Muscle layer of colon (tissue), 2 donors: Measurements from ENCODE around the gene FGB.

Experiments used
- H3K27ac ChIP-seq: one replicate; pipeline ENCODE4 v1.7.0; 2013; ENCODE audit warnings: low read depth, mild to moderate bottlenecking, low read length, moderate library complexity
- H3K27me3 ChIP-seq, 2 donors: one replicate each; pipeline ENCODE4 v1.7.0; 2013; ENCODE audit warnings: low read length in 2 of 2, mild to moderate bottlenecking in 2 of 2; ENCODE audit not compliant: insufficient read depth in 2 of 2, control insufficient read depth in 1 of 2
- H3K36me3 ChIP-seq: one replicate; pipeline ENCODE4 v1.7.0; 2013; ENCODE audit warnings: mild to moderate bottlenecking, low read length; ENCODE audit not compliant: insufficient read depth
- H3K4me1 ChIP-seq: one replicate; pipeline ENCODE4 v1.7.0; 2013; ENCODE audit warnings: mild to moderate bottlenecking, low read length; ENCODE audit not compliant: insufficient read depth
- H3K4me3 ChIP-seq, 2 donors: one replicate each; pipeline ENCODE4 v1.7.0; 2013; ENCODE audit warnings: low read length in 2 of 2, low read depth in 1 of 2, mild to moderate bottlenecking in 1 of 2, moderate library complexity in 1 of 2
- H3K9ac ChIP-seq: one replicate; pipeline ENCODE4 v1.7.0; 2013; ENCODE audit warnings: low read length
- H3K9me3 ChIP-seq: one replicate; pipeline ENCODE4 v1.7.0; 2013; ENCODE audit warnings: mild to moderate bottlenecking, low read length
- donor health status: abdominal sarcoma.
- donor health status: Adenocarcinoma of cecum.

The FGB gene

DNA sequence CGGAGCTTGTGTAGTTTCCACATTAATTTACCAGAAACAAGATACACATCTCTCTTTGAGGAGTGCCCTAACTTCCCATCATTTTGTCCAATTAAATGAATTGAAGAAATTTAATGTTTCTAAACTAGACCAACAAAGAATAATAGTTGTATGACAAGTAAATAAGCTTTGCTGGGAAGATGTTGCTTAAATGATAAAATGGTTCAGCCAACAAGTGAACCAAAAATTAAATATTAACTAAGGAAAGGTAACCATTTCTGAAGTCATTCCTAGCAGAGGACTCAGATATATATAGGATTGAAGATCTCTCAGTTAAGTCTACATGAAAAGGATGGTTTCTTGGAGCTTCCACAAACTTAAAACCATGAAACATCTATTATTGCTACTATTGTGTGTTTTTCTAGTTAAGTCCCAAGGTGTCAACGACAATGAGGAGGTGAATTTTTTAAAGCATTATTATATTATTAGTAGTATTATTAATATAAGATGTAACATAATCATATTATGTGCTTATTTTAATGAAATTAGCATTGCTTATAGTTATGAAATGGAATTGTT, at the start of gene FGB:
TSS of gene FGB (plus strand) at position 315 of the 558 bp plus-strand sequence. CDS start at position 323, 8 bp downstream.
- H3K27me3 ChIP-seq = no peaks in the 10 kb centered on the region
- no peak within 1 kb of the TSS for H3K27ac ChIP-seq
- no peaks in the 10 kb centered on the region for H3K36me3 ChIP-seq
- H3K4me1 ChIP-seq = no peaks in the 10 kb centered on the region
- H3K4me3 ChIP-seq = no peak within 1 kb of the TSS
- no peaks in the 10 kb centered on the region for H3K9me3 ChIP-seq
- no peak within 1 kb of the TSS for H3K9ac ChIP-seq

- Histone ChIP-seq H3K27me3 (no peaks in the 10 kb centered on the region), H3K4me3 (no peak overlapping the region), H3K9ac (no peak overlapping the region), H3K36me3 (no peaks in the 10 kb centered on the region), H3K27ac (no peak overlapping the region), H3K9me3 (no peaks in the 10 kb centered on the region), H3K4me1 (no peaks in the 10 kb centered on the region)
Observed at GRCh38 chr4:154516318-154517029, 46.3 kb upstream of the FGB start.

DNA sequence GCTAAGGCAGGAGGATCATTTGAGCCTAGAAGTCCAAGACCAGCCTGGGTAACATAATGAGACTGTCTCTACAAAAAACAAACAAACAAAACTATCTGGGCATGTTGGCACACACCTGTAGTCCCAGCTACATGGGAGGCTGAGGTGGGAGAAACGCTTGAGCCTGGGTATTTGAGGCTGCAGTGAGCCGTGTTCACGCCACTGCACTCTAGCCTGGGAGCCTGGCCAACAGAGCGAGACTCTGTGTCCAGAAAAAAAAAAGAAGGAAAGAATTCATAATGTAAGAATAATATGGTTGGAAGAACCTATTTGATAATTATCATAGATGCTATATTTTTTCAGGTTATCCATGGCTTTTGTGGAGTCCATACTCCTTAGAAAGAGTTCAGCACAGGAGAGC, 45.2 kb upstream of the FGB start:
- no peak overlapping the region for H3K9ac ChIP-seq
- H3K36me3 ChIP-seq = no peaks in the 10 kb centered on the region
- no peak overlapping the region for H3K4me3 ChIP-seq
- H3K9me3 ChIP-seq = no peaks in the 10 kb centered on the region
- H3K27ac ChIP-seq = no peak overlapping the region
- H3K27me3 ChIP-seq = no peaks in the 10 kb centered on the region
- no peaks in the 10 kb centered on the region for H3K4me1 ChIP-seq

DNA sequence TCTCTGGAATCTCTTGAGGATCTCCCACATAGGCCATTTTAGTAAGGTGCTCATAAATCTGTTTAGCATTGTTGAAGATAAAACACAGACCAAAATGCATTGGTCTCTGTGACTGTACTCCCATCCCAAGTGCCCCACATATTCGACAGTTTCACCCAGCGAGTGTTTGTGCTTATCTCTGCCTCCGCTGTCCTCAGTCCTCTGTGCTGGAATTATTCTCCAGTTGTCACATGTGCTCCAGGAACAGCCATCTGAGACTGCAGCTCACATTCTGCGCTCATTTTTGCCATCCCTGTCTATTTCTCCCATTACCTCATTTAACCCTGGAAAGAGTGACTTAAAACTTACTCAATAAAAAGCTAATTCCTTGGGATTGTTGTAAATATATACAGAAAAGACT, 43.6 kb upstream of the FGB start:
- Histone ChIP-seq H3K27ac (no peak overlapping the region), H3K36me3 (no peaks in the 10 kb centered on the region), H3K9me3 (no peaks in the 10 kb centered on the region), H3K27me3 (no peaks in the 10 kb centered on the region), H3K4me3 (no peak overlapping the region), H3K9ac (no peak overlapping the region), H3K4me1 (no peaks in the 10 kb centered on the region)

DNA sequence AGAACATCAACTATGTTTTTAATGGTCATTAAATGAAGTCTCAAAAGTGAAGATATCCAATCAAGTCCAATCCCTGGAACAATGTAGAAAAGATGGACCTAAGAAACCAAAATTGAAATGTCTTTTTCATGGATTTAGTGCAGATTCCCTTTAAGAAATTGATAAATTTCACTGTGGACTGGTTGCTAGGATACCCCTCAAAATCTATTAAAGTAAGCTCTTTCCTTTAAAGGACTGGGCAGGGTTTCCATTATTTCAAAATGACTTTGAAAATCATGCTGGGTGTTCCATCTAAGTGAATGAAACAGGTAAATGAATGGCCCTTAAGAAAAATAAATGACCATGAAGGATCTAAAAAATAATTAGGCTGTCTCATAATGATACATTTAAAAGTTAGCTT, 41.2 kb upstream of the FGB start:
- Histone ChIP-seq H3K9me3 (no peaks in the 10 kb centered on the region), H3K27ac (no peak overlapping the region), H3K4me3 (no peak overlapping the region), H3K4me1 (no peaks in the 10 kb centered on the region), H3K27me3 (no peaks in the 10 kb centered on the region), H3K9ac (no peak overlapping the region), H3K36me3 (no peaks in the 10 kb centered on the region)

DNA sequence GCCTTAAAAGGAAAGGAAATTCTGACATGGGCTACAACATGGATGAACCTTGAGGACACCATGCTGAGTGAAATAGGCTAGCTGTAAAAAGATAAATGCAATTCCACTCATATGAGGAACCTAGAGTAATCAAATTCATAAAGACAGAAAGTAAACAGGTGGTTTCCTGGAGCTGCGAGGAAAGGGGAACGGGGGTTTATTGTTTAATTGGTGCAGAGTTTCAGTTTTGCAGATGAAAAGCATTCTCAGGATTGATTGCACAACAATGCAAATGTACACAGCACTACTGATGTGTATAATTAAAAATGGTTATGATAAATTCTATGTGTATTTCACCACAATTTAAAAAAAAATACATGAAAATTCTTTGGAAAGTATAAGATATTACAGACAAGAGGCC, 36.7 kb upstream of the FGB start:
- no peaks in the 10 kb centered on the region for H3K36me3 ChIP-seq
- no peak overlapping the region for H3K9ac ChIP-seq
- peaks cover 10% of the 10 kb centered on the region for H3K4me1 ChIP-seq
- H3K4me3 ChIP-seq = no peak overlapping the region
- H3K27me3 ChIP-seq = no peaks in the 10 kb centered on the region
- H3K27ac ChIP-seq = no peak overlapping the region
- H3K9me3 ChIP-seq = no peaks in the 10 kb centered on the region

GRCh38 chr4:154527308-154527707, 35.5 kb upstream of the FGB start:
- H3K4me3 ChIP-seq = no peak overlapping the region
- no peaks in the 10 kb centered on the region for H3K27me3 ChIP-seq
- no peaks in the 10 kb centered on the region for H3K9me3 ChIP-seq
- no peak overlapping the region for H3K27ac ChIP-seq
- H3K36me3 ChIP-seq = no peaks in the 10 kb centered on the region
- no peak overlapping the region for H3K9ac ChIP-seq
- H3K4me1 ChIP-seq = peaks cover 10% of the 10 kb centered on the region

DNA sequence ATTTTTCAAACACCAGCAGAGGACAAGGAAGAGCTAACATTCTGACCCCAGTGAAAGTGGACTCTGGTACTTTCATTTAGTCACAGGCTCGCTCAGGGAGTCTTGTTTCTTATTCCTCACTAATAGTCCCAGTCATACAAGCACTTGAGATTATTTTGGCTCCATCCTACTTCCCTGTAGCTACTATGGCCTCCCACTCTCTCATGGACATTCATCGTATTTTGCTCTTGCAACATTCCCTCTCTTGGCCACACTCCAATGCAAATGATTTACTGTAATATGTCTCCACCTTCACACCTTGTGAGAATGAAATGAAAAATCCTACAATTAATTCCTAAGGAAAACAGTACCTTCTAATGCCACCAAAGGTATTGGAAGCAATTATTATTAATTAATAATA, 33.9 kb upstream of the FGB start:
- peaks cover 10% of the 10 kb centered on the region for H3K4me1 ChIP-seq
- no peak overlapping the region for H3K27ac ChIP-seq
- no peak overlapping the region for H3K9ac ChIP-seq
- H3K36me3 ChIP-seq = no peaks in the 10 kb centered on the region
- no peaks in the 10 kb centered on the region for H3K27me3 ChIP-seq
- H3K9me3 ChIP-seq = no peaks in the 10 kb centered on the region
- no peak overlapping the region for H3K4me3 ChIP-seq

- peaks cover 10% of the 10 kb centered on the region for H3K4me1 ChIP-seq
- H3K9me3 ChIP-seq = no peaks in the 10 kb centered on the region
- no peaks in the 10 kb centered on the region for H3K36me3 ChIP-seq
- no peaks in the 10 kb centered on the region for H3K27me3 ChIP-seq
- H3K4me3 ChIP-seq = no peak overlapping the region
- H3K27ac ChIP-seq = no peak overlapping the region
- no peak overlapping the region for H3K9ac ChIP-seq
Observed at GRCh38 chr4:154529728-154530519, 32.9 kb upstream of the FGB start.

GRCh38 chr4:154534296-154534695, 28.5 kb upstream of the FGB start:
- H3K4me1 ChIP-seq = peaks cover 9% of the 10 kb centered on the region
- H3K4me3 ChIP-seq = no peak overlapping the region
- no peaks in the 10 kb centered on the region for H3K27me3 ChIP-seq
- H3K27ac ChIP-seq = no peak overlapping the region
- peaks cover 31% of the 10 kb centered on the region for H3K36me3 ChIP-seq
- no peak overlapping the region for H3K9ac ChIP-seq
- H3K9me3 ChIP-seq = no peaks in the 10 kb centered on the region

GRCh38 chr4:154542271-154542879, 20.4 kb upstream of the FGB start:
- H3K36me3 ChIP-seq = peaks cover 80% of the 10 kb centered on the region
- H3K4me1 ChIP-seq = no peaks in the 10 kb centered on the region
- H3K27me3 ChIP-seq = no peaks in the 10 kb centered on the region
- H3K27ac ChIP-seq = no peak overlapping the region
- H3K9ac ChIP-seq = no peak overlapping the region
- no peak overlapping the region for H3K4me3 ChIP-seq
- H3K9me3 ChIP-seq = no peaks in the 10 kb centered on the region
